Ectodermal cell (in vitro differentiated cells): Measurements from ENCODE around the gene ATOX1.

Experiments
- H3K27ac ChIP-seq: 2 replicates; pipeline ENCODE4 v1.7.0; 2013; ENCODE audit warnings: mild to moderate bottlenecking, low read depth, low read length; ENCODE audit not compliant: insufficient read depth, poor library complexity, severe bottlenecking
- H3K27me3 ChIP-seq: 2 replicates; pipeline ENCODE4 v1.7.0; 2013; ENCODE audit warnings: mild to moderate bottlenecking, low read length; ENCODE audit not compliant: insufficient read depth, control insufficient read depth, poor library complexity, severe bottlenecking
- H3K36me3 ChIP-seq: one replicate; pipeline ENCODE4 v1.7.0; 2013; ENCODE audit warnings: low read length; ENCODE audit not compliant: control insufficient read depth, insufficient read depth
- H3K4me1 ChIP-seq: one replicate; pipeline ENCODE4 v1.7.0; 2013; ENCODE audit warnings: low read length; ENCODE audit not compliant: control insufficient read depth, insufficient read depth
- H3K4me3 ChIP-seq: 2 replicates; pipeline ENCODE4 v1.7.0; 2013; ENCODE audit warnings: low read depth, low read length, control low read depth; ENCODE audit not compliant: insufficient read depth
- H3K9me3 ChIP-seq: 2 replicates; pipeline ENCODE4 v1.7.0; 2013; ENCODE audit warnings: mild to moderate bottlenecking, low read length, moderate library complexity; ENCODE audit not compliant: control insufficient read depth
- WGBS, 2 experiments: methylation state at CpG; one replicate each; pipeline ENCODE4 v1.1.7; 2013; ENCODE audit warnings: missing lambda C conversion rate in 2 of 2; 5-methylcytosine and 5-hydroxymethylcytosine counted together

Gene ATOX1

DNA sequence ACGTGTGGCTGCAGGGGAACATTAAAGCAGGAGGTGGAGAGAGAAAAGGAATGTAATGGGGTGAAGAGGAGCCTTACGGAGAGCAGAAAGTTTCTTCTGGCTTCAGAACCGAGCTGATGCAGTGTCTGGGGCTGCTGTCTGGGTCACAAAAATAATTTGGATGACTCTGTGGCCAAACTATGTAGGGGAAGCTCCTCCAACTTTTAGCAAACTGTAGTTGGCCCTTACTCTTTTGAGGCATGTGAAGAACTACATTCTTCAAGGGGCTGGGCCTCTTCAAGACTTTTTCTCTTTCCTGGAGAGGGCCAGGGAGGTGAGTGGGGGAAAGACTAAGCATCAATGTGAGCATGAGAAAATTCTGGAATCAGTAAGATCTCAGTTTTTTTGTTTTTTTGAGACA lies 39.8 kb downstream of the ATOX1 start:
- Histone ChIP-seq H3K4me3 (no peak overlapping the region), H3K4me1 (peaks cover 4% of the 10 kb centered on the region), H3K9me3 (no peaks in the 10 kb centered on the region), H3K27ac (no peak overlapping the region), H3K27me3 (no peaks in the 10 kb centered on the region), H3K36me3 (no peaks in the 10 kb centered on the region)
- 84 to 85% methylated on average over 3 of the region's 3 CpGs for WGBS, 2 experiments

DNA sequence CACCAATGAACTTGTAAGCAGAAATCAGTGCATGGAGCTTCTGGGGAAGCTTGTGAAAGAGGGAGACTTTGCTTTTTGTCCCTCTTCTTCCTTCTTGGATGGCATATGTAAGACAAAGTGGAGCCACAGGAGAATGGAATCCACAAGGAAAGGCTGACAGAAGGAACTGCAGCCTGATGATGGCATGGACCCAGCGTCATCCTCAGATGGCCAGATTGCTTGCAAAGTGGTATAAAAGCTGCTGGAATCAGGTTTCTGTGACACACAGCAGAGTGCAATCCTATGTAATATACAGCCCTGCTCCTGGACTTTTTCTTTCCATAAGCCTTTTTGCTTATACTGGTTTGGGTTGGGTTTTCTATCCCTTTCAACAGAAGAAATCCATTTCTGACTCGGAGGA lies 40.3 kb downstream of the ATOX1 start:
- 91 to 95% methylated on average over 2 of the region's 2 CpGs for WGBS, 2 experiments
- H3K27ac ChIP-seq, result no peak overlapping the region
- peaks cover 4% of the 10 kb centered on the region for H3K4me1 ChIP-seq
- H3K27me3 ChIP-seq, result no peaks in the 10 kb centered on the region
- H3K36me3 ChIP-seq, result no peaks in the 10 kb centered on the region
- no peak overlapping the region for H3K4me3 ChIP-seq
- no peaks in the 10 kb centered on the region for H3K9me3 ChIP-seq

DNA sequence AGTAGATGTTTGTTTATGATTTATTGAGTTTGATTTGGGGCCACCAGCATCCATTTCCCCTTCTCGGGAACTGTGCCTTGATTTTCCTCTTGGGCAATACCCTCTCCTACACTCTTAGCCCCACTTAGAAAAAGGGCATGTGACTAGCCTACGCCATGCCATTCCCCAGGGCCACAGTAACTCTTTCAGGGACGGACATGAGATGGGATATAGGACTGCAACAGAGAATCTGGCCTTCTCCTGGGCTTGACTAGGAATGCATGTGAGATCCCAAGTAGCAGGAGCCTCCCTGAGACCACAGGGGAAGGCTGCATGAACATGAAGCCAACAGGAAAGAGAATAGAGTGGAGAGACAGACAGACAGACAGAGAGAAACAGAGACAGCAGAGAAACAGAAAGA lies 41.0 kb downstream of the ATOX1 start:
- Histone ChIP-seq H3K9me3 (no peaks in the 10 kb centered on the region), H3K4me1 (peaks cover 4% of the 10 kb centered on the region), H3K27ac (no peak overlapping the region), H3K36me3 (no peaks in the 10 kb centered on the region), H3K27me3 (no peaks in the 10 kb centered on the region), H3K4me3 (no peak overlapping the region)
- WGBS, 2 experiments, result 57 to 60% methylated on average over 3 of the region's 3 CpGs

DNA sequence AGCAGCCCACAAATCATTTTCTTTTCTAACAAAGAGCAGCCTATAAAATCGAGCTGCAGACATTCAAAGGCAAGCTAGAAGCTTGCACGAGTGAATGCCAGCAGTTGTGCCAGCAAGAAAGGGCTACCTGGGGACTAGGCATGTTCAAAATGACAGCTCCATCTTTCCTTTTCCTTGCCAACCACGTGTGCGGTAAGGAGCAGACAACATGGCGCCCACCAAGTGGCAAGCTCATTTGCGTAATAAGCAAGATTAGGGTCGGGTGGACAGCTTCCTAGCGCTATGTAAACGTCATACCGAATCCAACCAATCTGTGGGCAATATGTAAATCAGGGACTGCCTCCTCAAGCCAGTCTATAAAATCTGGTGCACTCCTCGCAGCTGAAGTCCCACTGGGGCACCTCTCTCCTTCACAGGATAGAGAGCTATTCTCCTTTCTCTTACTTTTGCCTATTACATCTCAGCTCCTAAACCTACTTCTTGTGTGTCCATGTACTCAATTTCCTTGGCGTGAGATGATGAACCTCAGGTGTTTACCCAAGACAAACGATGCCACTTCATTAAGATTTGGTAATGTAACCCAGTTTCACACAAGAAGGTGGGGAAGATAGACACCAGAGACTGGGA lies 49.2 kb downstream of the ATOX1 start:
- Histone ChIP-seq H3K4me1 (no peaks in the 10 kb centered on the region), H3K4me3 (no peak overlapping the region), H3K27ac (no peak overlapping the region), H3K27me3 (no peaks in the 10 kb centered on the region), H3K36me3 (no peaks in the 10 kb centered on the region), H3K9me3 (no peaks in the 10 kb centered on the region)
- 84 to 86% methylated on average over 13 of the region's 13 CpGs for WGBS, 2 experiments

DNA sequence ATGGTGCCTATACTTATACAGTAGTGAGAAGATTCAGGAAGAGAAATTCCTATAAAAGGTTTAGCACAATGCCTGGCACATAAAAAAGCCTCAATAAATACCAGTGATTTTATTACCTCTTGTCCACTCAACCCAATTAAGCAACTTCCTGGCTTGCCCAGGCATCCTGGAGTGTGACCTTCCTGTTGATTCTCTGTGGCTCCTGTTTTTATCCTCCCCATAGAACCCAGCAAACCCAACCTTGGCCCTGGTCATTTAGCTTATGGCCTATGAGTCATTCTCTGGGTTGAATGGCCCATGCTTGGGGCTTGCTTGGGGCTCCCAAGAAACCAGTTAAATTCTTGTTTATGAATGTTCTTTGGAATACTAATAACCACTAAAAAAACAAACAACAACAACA lies 50.3 kb downstream of the ATOX1 start:
- no peaks in the 10 kb centered on the region for H3K36me3 ChIP-seq

DNA sequence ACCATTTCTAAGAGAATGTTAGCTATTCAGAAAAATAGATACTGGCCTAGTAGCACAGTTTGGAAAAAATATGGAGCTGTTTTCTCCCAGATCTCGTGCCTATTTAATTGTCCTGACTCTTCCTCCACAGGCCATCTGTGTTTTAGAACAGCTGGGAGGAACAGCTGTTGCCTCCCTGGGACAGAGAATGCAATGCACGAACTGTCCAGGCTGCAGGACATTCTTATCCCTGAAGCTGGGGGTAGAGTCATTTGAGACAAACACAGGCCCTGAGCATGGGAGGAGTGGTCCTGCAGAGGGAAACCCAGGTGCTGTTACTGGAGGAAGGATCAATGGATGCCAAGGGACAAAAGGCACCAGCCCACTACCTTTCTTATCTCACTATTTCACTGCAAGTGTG lies 50.9 kb downstream of the ATOX1 start:
- no peaks in the 10 kb centered on the region for H3K9me3 ChIP-seq
- H3K4me3 ChIP-seq, result no peak overlapping the region
- H3K4me1 ChIP-seq, result no peaks in the 10 kb centered on the region
- H3K36me3 ChIP-seq, result no peaks in the 10 kb centered on the region
- no peaks in the 10 kb centered on the region for H3K27me3 ChIP-seq
- H3K27ac ChIP-seq, result no peak overlapping the region
- 45 to 60% methylated on average over 2 of the region's 2 CpGs for WGBS, 2 experiments

More for the DNA sequence above, 50.3 kb downstream of the ATOX1 start:
- Histone ChIP-seq H3K27ac (no peak overlapping the region), H3K4me3 (no peak overlapping the region), H3K9me3 (no peaks in the 10 kb centered on the region), H3K4me1 (no peaks in the 10 kb centered on the region), H3K27me3 (no peaks in the 10 kb centered on the region)

DNA sequence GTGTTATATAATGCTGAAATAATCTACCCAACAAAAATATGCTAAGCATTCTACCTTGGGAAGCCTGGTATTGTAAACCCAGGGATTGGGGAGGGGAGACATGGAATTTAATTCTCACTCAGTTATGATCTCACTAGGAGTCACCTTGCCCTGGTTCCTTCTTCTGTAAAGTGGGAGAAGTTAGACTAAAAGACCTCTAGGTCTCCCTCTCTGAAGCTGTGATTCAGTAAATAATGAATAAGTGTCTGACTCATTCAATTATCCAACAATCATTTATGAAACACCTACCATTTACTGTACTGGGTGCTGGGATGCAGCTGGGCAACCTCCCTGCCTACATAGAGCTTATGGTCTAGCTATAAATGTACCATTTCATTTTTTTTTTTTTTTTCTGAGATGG lies 51.5 kb downstream of the ATOX1 start:
- Histone ChIP-seq H3K36me3 (no peaks in the 10 kb centered on the region), H3K27me3 (no peaks in the 10 kb centered on the region), H3K9me3 (no peaks in the 10 kb centered on the region), H3K4me1 (no peaks in the 10 kb centered on the region), H3K27ac (no peak overlapping the region), H3K4me3 (no peak overlapping the region)

DNA sequence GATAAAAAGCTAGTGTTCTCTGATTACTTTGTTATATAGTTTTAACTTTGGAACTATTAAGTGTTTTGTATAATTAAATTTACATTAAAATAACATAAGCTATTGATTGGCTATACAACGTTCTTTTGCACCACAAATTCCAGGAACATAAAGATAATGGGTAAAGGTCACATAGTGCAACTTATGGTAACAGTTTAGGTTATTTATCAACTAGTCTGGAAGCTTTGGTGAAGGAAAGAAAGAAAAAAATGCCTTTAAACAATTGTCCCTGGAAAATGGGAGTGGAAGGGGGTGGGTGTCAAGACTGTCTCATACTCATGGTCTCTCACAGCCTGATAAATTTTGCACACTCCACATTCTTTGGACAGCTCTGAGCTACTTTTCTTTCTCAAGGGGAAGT lies 54.7 kb downstream of the ATOX1 start:
- H3K9me3 ChIP-seq, result no peaks in the 10 kb centered on the region
- no peaks in the 10 kb centered on the region for H3K36me3 ChIP-seq
- H3K27ac ChIP-seq, result no peak overlapping the region
- 83% methylated on average over 1 of the region's 1 CpG; no CpG with 5 or more reads in 1 of the 2 experiments for WGBS, 2 experiments
- peaks cover 8% of the 10 kb centered on the region for H3K4me1 ChIP-seq
- no peaks in the 10 kb centered on the region for H3K27me3 ChIP-seq
- H3K4me3 ChIP-seq, result no peak overlapping the region

DNA sequence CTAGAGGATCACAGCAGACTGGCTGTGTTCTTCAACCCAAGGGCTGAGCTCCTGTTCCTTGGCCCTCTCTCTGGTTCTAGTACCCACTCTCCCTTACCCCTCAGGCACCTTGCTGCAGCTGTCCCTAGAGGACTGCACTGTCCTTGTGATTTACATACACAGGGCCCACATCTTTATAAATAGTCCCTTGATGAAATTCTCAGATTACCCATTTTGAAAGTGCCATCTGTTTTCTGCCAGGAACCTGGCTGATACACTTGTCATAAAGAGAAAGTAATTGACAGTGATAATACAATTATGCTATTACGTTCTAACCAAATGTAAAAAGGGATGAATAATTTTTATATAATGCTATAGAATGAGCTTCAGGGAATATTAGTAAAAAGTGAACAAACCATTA lies 55.2 kb downstream of the ATOX1 start:
- 100% methylated on average over 1 of the region's 1 CpG; no CpG with 5 or more reads in 1 of the 2 experiments for WGBS, 2 experiments
- Histone ChIP-seq H3K27ac (no peak overlapping the region), H3K36me3 (no peaks in the 10 kb centered on the region), H3K4me3 (no peak overlapping the region), H3K4me1 (peaks cover 8% of the 10 kb centered on the region), H3K9me3 (no peaks in the 10 kb centered on the region), H3K27me3 (no peaks in the 10 kb centered on the region)

DNA sequence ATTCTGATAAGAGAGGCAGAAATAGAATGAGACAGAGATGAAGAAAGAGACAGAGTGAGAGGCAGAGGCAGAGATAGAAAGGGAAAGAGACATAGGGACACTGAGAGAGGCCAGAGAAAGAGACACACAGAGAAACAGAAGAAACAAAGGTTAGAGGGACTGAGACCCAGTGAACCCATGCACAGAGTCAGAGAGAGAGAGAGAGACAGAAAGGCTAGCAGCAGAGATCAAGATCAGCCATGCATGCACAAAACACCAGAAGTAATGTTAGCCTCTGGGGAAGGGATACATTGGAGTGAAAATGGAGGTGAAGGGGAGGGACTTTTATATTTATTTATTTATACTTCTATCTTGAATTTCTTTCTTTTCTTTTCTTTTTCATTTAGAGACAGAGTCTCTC lies 57.6 kb downstream of the ATOX1 start:
- no peak overlapping the region for H3K4me3 ChIP-seq
- H3K27me3 ChIP-seq, result no peaks in the 10 kb centered on the region
- no peaks in the 10 kb centered on the region for H3K36me3 ChIP-seq
- no peak overlapping the region for H3K27ac ChIP-seq
- H3K9me3 ChIP-seq, result no peaks in the 10 kb centered on the region
- H3K4me1 ChIP-seq, result peaks cover 15% of the 10 kb centered on the region

DNA sequence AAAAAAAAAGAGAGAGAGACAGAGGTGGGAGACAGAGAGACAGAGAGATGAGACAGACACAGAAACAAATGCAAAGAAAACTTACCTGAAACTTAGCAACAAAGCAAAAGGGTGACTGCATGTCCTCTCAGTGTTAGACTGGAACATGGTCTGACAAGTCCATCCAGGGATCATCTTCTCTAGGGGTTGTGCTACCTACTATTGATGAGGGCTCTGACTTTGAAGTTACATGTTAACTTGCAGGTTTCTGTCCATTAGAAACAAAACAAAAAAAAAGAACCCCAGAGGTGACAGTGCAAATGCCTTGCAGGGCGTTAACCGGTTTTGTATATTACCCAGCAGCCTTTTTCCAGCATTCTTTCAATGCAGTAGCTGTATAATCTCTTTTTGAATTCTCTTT lies 58.1 kb downstream of the ATOX1 start:
- Histone ChIP-seq H3K27ac (no peak overlapping the region), H3K27me3 (no peaks in the 10 kb centered on the region), H3K36me3 (no peaks in the 10 kb centered on the region), H3K4me3 (no peak overlapping the region), H3K4me1 (peaks cover 15% of the 10 kb centered on the region), H3K9me3 (no peaks in the 10 kb centered on the region)
- WGBS, 2 experiments, result 84 to 86% methylated on average over 2 of the region's 2 CpGs
